Kidney (tissue), 14 donors: Measurements from ENCODE around the gene CACNA1A. TPM values are rescaled to one million over a fixed set of nuclear protein-coding genes. Genes with fewer than 3 reads are reported as not detected.

Source experiments
- DNase-seq, 5 donors: peaks; one replicate each; pipeline ENCODE4 v3.0.0-alpha.2; 2013 to 2020
- FAIRE-seq: peaks from 2 replicates; lab custom pipeline; 2012; peaks lifted over from hg19 to GRCh38; lab: Jason Lieb, UNC
- H3K27ac ChIP-seq, 2 donors: one replicate each; pipeline ENCODE4 v1.7.0; 2013; ENCODE audit warnings: low read depth in 2 of 2, low read length in 2 of 2, inconsistent platforms in 1 of 2
- H3K27me3 ChIP-seq: one replicate; pipeline ENCODE4 v1.7.1; 2013; ENCODE audit warnings: low read length, inconsistent platforms; ENCODE audit not compliant: control insufficient read depth, insufficient read depth
- H3K36me3 ChIP-seq, 3 donors: one replicate each; pipeline versions ENCODE4 v1.7.0 to v1.7.1; 2013; ENCODE audit warnings: low read length in 3 of 3, control low read depth in 1 of 3, inconsistent platforms in 1 of 3; ENCODE audit not compliant: insufficient read depth in 3 of 3, control insufficient read depth in 2 of 3
- H3K4me1 ChIP-seq, 3 donors: one replicate each; pipeline versions ENCODE4 v1.7.0 to v1.7.1; 2013; ENCODE audit warnings: low read length in 3 of 3, inconsistent platforms in 1 of 3, low read depth in 1 of 3; ENCODE audit not compliant: control insufficient read depth in 2 of 3, insufficient read depth in 2 of 3
- H3K4me3 ChIP-seq, 3 donors: one replicate each; pipeline versions ENCODE4 v1.7.0 to v1.8.1; 2013; ENCODE audit warnings: low read length in 3 of 3, control low read depth in 1 of 3, inconsistent platforms in 1 of 3
- H3K9ac ChIP-seq, 3 donors: one replicate each; pipeline versions ENCODE4 v1.7.0 to v1.7.1; 2013; ENCODE audit warnings: low read length in 3 of 3, control low read depth in 1 of 3, inconsistent platforms in 1 of 3
- H3K9me3 ChIP-seq, 3 donors: one replicate each; pipeline versions ENCODE4 v1.7.0 to v1.7.1; 2013; ENCODE audit warnings: low read length in 3 of 3, control low read depth in 1 of 3, inconsistent platforms in 1 of 3; ENCODE audit not compliant: control insufficient read depth in 2 of 3, insufficient read depth in 1 of 3
- intact Hi-C: fragments of 100-400 bp; cut with DNase I; formaldehyde crosslinking; loops from one replicate; pipeline ENCODE4 v1.11.1; 2022
- polyA plus RNA-seq: library from polyadenylated mRNA; stranded (reverse); fragments of 350-450 nt; fragmentation: Illumina TruSeq; extraction: RNeasy Lipid Tissue Mini Kit (QIAGEN cat#74804); gene quantifications from one replicate; pipeline ENCODE4 v1.2.3, GENCODE V29; 2014; ENCODE audit warnings: low read depth, low replicate concordance; ENCODE audit not compliant: insufficient read depth
- total RNA-seq: library from RNA; stranded (reverse); fragmentation: NEBNext Ultra II Directional; extraction: Animal tissue kit (Norgen Biotek cat#: 25700); gene quantifications from one replicate; pipeline ENCODE4 v1.2.1, GENCODE V29; 2021
- TF ChIP-seq, protein P1 (sequence below): IDR thresholded peaks from 3 replicates; pipeline ENCODE4 v1.5.1; 2012; ENCODE audit warnings: mild to moderate bottlenecking, moderate library complexity, borderline replicate concordance; ENCODE audit not compliant: insufficient read depth; ENCODE audit errors: extremely low read depth
- donor health status: control.
- donor health status: control.
- donor health status: control.
- donor health status: control.
- donor health status: control.
- donor health status: DM: yes; HTN: yes; CAD: no.
- donor health status: Normal renal cell carcinoma (clear cell type).

The CACNA1A gene
- total and polyA plus RNA-seq, 2 donors from 2014 or later = 0.30 to 1.7 TPM

DNA sequence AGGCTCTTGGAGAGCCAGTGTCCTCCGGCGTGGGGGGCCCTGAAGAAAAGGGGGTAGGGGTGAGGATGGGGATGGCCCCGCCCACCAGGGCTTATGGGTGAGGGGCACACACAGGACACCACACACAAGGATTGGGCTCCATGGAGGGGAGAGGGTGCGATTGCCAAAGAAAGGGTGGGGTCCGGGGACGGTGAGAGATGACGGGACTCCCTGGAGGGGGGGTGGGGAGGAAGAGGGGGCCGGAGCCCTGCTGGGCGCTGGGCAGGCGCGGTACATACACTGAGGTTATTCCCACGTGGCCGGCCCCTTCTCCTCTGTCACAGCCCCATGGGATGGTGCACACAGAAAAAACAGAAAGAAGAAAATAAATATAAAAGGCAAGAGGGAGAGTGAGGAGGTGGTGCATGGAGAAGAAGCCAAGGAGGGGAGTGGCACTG, 295.9 kb downstream of the CACNA1A start:
- Histone ChIP-seq H3K9ac (no peak overlapping the region), H3K4me3 (no peak overlapping the region), H3K27ac (no peak overlapping the region), H3K9me3 (no peaks in the 10 kb centered on the region), H3K4me1 (peaks cover 0 to 2% (median 0%) of the 10 kb centered on the region in 3 donors), H3K27me3 (no peaks in the 10 kb centered on the region), H3K36me3 (no peaks in the 10 kb centered on the region)
- TF ChIP-seq, protein P1, sequence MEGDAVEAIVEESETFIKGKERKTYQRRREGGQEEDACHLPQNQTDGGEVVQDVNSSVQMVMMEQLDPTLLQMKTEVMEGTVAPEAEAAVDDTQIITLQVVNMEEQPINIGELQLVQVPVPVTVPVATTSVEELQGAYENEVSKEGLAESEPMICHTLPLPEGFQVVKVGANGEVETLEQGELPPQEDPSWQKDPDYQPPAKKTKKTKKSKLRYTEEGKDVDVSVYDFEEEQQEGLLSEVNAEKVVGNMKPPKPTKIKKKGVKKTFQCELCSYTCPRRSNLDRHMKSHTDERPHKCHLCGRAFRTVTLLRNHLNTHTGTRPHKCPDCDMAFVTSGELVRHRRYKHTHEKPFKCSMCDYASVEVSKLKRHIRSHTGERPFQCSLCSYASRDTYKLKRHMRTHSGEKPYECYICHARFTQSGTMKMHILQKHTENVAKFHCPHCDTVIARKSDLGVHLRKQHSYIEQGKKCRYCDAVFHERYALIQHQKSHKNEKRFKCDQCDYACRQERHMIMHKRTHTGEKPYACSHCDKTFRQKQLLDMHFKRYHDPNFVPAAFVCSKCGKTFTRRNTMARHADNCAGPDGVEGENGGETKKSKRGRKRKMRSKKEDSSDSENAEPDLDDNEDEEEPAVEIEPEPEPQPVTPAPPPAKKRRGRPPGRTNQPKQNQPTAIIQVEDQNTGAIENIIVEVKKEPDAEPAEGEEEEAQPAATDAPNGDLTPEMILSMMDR = no peak
- no peak for DNase-seq
- FAIRE-seq = no peak
- intact Hi-C loops = no loop called here

DNA sequence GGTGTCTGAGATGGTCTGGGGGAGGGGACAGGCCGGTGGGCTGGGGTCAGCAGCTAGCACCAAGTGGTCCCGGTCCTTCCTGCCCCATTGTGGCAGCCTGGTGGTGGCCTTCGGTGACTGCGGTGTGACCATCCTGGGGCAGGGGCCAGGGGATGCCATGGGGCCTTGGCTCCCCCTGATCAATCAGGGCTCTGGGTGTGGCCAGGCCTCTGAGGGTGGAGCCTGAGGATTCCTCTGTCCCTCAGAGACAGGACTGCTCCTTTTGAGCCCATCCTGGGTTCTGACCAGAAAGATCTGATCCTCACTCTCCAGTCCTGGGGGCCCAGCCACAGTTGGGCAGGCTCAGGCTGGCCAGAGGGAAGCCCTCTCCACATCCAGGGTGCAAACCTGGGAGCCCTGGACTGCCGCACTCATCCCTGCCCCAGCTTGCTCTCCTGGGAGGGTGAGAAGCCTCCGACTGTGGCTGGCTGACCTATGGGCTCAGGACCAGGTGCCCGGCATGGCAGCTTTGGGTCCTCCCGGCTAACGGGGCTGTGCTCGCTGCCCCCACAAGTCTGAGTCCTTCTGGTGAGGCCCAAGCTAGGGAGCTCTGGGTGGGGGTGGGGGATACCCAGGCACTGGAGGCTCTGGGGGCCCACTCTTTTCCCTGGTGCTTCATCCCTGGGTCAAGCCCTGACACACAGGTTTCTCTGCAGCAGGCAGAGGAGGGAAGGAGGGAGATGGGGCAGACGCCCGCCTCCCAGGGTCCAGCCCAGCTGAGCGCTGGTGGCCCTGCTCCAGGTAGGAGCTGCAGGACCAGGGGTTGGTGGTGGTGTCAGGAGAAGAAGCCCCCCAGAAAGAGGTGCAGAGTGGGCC, 296.6 kb downstream of the CACNA1A start:
- no peak for FAIRE-seq
- TF ChIP-seq, protein P1 = no peak
- Histone ChIP-seq H3K4me3 (no peak overlapping the region), H3K9ac (no peak overlapping the region), H3K27me3 (no peaks in the 10 kb centered on the region), H3K9me3 (no peaks in the 10 kb centered on the region), H3K27ac (no peak overlapping the region), H3K4me1 (peaks cover 0 to 2% (median 0%) of the 10 kb centered on the region in 3 donors), H3K36me3 (no peaks in the 10 kb centered on the region)
- no peak for DNase-seq
- intact Hi-C loops = no loop called here

DNA sequence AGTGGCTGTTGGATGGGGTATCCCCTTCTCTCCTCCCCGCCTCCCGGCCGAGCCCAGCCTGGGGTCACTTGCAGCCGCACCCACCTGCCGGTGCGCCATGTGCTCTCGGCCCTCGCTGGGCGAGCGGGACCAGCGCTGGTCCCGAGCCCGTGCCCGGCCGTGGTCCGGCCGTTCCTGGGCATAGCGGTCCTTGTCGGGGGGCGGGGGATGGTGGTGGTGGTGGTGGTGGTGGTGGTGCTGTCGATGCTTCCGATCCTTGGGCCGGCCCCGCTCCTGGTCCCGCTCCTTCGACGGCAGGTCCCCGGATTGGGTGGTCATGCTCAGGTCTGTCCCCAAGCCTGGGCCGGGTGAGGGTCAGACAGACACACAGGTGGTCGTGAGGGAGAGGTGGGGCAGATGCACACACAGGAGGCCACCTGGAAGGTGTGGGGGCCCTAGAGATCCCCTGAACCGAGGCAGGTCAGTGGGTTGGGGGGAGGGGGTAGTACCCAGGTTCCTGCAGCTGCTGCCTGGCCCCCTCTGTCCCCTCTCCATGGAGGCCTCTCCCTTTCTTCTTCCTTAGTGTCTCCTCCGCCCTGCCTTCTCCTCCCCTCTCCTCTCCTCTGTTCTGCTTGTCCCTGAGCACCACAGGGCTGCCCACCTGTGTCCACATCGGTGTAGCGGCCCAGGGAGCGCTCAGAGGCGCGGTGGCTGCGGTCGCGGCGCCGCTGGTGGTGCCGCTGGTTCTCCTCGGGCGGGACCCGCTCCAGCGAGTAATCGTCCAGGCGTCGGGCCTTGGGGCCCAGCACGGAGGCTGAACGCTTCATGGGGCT, 297.4 kb downstream of the CACNA1A start:
- intact Hi-C loops = no loop called here
- peaks cover 0 to 2% (median 0%) of the 10 kb centered on the region in 3 donors for H3K4me1 ChIP-seq
- DNase-seq (peak; percentile 27 to 84 (median 54)), FAIRE-seq (no peak)
- no peaks in the 10 kb centered on the region for H3K27me3 ChIP-seq
- peak overlapping the region in 1 of 2 donors; percentile 69 for H3K27ac ChIP-seq
- H3K4me3 ChIP-seq = peak overlapping the region in 1 of 3 donors; percentile 57
- H3K36me3 ChIP-seq = no peaks in the 10 kb centered on the region
- TF ChIP-seq, protein P1 = no peak
- H3K9ac ChIP-seq = no peak overlapping the region
- no peaks in the 10 kb centered on the region for H3K9me3 ChIP-seq
